Measurements from ENCODE around the gene CPSF3. TPM values are rescaled to one million over a fixed set of nuclear protein-coding genes. Genes with fewer than 3 reads are reported as not detected.

CPSF3 gene
- total RNA-seq, 1 experiment from 2014 or later, result 95.5 TPM

- no peak for TF ChIP-seq CTCF (conservative IDR thresholded peaks at IDR 0.05)
- Histone ChIP-seq H3K27me3 (ENCODE audit: insufficient read depth, low read length) (no peaks in the 10 kb centered on the region), H3K4me2 (ENCODE audit: insufficient read depth, insufficient read length, low read length) (no peak overlapping the region), H2BK5ac (ENCODE audit: insufficient read length, low read length) (no peak overlapping the region), H4K5ac (ENCODE audit: insufficient read length, low read depth, low read length) (no peak overlapping the region), H3K18ac (ENCODE audit: insufficient read length, low read depth, low read length) (no peak overlapping the region), H2AFZ (ENCODE audit: low read length) (no peak overlapping the region), H2AK5ac (ENCODE audit: insufficient read length, low read length) (no peak overlapping the region), H3K4ac (ENCODE audit: low read depth, low read length) (no peak overlapping the region), H3K9me3 (ENCODE audit: control insufficient read depth, low read depth, low read length) (no peaks in the 10 kb centered on the region), H2BK12ac (ENCODE audit: insufficient read length, low read depth, low read length) (no peak overlapping the region), H3K9ac (ENCODE audit: extremely low read depth, insufficient read length, low read length) (no peak overlapping the region), H4K91ac (ENCODE audit: insufficient read length, low read depth, low read length) (no peak overlapping the region), H3K4me1 (ENCODE audit: insufficient read depth, low read length) (no peaks in the 10 kb centered on the region), H2BK15ac (ENCODE audit: low read depth, low read length) (no peak overlapping the region), H4K20me1 (ENCODE audit: control insufficient read depth, insufficient read depth, insufficient read length) (no peaks in the 10 kb centered on the region), H3K14ac (ENCODE audit: insufficient read depth, low read length) (no peak overlapping the region), H2BK120ac (ENCODE audit: low read depth, low read length, poor library complexity, severe bottlenecking) (no peak overlapping the region), H2BK20ac (ENCODE audit: low read depth, low read length, poor library complexity, severe bottlenecking) (no peak overlapping the region), H3K23ac (ENCODE audit: insufficient read length, low read depth, low read length) (no peak overlapping the region), H3K23me2 (ENCODE audit: insufficient read length, low read depth, low read length, poor library complexity, severe bottlenecking) (peaks cover 8% of the 10 kb centered on the region), H3K56ac (ENCODE audit: insufficient read length, low read depth, low read length) (no peak overlapping the region), H3K79me2 (ENCODE audit: insufficient read depth, low read length) (no peaks in the 10 kb centered on the region), H3T11ph (ENCODE audit: low read length) (no peak overlapping the region), H3K27ac (ENCODE audit: insufficient read length, low read depth, low read length) (no peak overlapping the region), H4K8ac (replicated peaks; ENCODE audit: insufficient read length, low read depth, low read length) (no peak overlapping the region), H3K79me1 (ENCODE audit: insufficient read depth, low read depth, low read length, poor library complexity, severe bottlenecking) (no peaks in the 10 kb centered on the region)
- DNase-seq, result no peak
- Mint-ChIP-seq H3K4me3 (no peak overlapping the region), H3K9me3 (no peaks in the 10 kb centered on the region), H3K4me1 (peaks cover 9 to 11% of the 10 kb centered on the region in 2 experiments), H3K27me3 (ENCODE audit: low read depth) (peaks cover 10% of the 10 kb centered on the region), H3K27ac (no peak overlapping the region), H3K36me3 (ENCODE audit: insufficient read depth in 1 of 3, low read depth in 3 of 3) (no peaks in the 10 kb centered on the region; a peak in 2 of 7 replicates)
- WGBS (ENCODE audit: extremely low coverage, insufficient read length, low lambda C conversion rate), result no CpG with 5 or more reads among the region's 4 CpGs
These were observed 4.7 kb upstream of the CPSF3 start for GRCh38 chr2:9418746-9419145.
